Neural progenitor cell (in vitro differentiated cells): ENCODE data around the gene DLG2.

Experiments used
- CTCF ChIP-seq: fragments of 200-600 bp; sonication (generic); IDR thresholded peaks from 2 replicates; pipeline ENCODE4 v1.5.1; 2017; ENCODE audit warnings: antibody characterized with exemption, mild to moderate bottlenecking
- EZH2phosphoT487 ChIP-seq: fragments of 200-600 bp; sonication (generic); IDR thresholded peaks from 2 replicates; pipeline ENCODE4 v1.6.1; 2017; ENCODE audit warnings: antibody characterized with exemption

DNA sequence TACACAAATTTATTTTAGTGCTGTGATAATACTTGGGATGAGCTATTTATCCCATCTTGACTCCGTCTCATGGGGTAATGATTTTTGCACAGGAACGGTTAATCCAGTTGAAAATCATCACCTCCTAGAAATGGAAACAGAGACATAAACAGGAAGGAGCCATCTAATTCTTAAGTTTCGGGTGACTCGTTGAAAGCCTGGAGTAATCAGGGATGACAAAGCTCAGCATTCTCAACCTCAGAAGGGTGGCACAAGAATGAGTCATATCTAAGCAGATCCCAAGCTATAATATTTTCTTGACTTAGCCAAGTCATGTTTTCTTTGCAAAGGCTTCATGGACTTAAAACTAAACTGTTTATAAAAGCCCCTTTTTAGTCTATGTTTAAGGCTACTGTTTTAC, 2060.2 kb downstream of the DLG2 start:
- TF ChIP-seq CTCF (no peak), EZH2phosphoT487 (no peak)
